Middle frontal gyrus (tissue), 1 donor: ENCODE measurements around the gene CGGBP1.
"Not testable (repeated sequence)": the region's sequence is repeated elsewhere in the genome, so short reads cannot be mapped to it uniquely, and the experiment has no call there.

Experiments used
- DNase-seq: peaks from one replicate; pipeline ENCODE4 v3.0.0-alpha.2; 2015; ENCODE audit warnings: low spot score; ENCODE audit errors: extremely low spot score

CGGBP1 gene

DNA sequence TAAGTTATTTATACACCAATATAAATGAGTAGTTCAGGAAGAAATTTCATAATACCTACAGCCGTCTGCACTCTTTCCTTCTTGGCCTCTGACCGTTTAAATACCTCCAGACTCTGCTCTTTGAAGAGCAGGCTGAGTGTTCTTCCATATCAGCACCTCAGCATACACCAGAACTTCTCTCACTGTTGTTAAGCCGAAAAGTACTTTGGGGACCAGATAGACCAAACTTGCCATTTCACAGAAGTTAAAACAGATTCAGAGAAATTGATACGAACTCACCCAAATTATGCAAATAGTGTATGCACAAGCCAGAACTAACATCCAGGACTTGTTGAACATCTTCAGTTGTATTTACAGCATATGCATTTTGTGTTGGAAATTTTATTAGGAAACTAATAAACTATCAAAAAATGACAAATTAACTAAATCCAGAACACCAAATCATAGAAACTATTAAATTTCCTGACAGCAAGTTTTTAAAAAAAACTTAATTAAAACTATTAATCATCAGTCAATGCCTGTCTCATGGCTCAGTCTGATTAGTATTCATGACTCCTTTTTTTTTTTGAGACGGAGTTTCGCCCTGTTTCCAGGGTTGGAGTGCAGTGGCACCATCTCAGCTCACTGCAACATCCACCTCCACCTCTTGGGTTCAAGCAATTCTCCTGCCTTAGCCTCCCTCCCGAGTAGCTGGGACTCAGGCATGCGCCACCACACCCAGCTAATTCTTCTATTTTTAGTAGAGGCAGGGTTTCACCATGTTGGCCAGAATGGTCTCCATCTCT lies 24.1 kb downstream of the CGGBP1 start:
- no peak for DNase-seq

DNA sequence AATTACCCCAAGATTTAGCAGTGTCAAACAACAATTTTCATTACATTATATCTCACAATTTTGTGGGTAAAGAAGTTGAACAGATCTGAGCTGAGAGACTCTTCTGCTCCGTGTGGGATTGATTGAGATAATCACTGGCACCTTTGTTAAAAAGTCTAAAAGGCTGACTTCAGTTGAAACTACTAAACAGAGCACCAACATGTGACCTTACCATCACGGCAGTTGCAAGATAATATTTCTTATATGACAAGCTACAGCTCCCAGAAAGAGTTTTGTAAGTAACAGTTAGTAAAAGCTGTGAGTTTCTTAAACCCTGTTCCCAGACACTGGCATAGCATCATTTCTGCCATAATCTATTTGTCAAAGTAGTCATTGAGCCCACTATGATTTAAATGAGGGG lies 25.0 kb downstream of the CGGBP1 start:
- DNase-seq: no peak

GRCh38 chr3:88033079-88033478 lies 25.7 kb downstream of the CGGBP1 start:
- DNase-seq: no peak

DNA sequence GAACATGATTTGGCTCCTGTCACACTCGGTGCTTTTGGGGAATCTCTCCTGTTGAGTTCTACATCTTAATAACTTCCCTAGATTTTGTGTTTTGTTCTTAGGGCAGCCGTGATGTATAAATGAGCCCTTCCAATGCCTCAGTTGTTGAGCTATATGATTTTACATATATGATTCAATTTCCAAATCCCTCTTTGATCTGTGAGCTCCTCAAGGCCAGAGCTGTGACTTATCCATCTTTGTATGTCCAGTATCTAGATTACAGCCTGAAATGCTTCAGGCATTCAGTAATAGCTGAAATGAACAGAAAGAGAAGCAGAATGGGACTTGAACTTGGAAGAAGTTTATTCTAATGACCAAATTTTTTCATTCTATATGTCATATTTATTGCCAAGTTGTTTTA lies 26.6 kb downstream of the CGGBP1 start:
- no peak for DNase-seq

GRCh38 chr3:88031642-88032077 lies 27.1 kb downstream of the CGGBP1 start:
- DNase-seq: no peak

DNA sequence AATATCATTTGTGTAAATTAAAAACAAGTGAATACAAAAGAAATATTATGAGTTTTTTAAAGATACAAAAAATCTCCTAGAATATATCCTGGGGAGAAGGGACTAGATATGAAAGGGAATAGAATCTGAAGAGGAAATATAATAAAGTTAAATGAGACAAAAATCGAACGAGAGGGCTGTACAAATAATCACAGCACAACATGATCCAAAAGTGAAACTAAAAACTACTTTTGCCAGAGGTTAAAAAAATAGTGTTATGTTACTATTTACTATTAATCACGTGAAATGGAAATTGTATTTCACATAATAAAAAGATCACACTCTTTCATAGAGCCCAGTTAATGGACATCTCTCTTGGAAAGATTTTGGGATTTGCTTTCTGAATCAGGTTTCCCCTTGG lies 28.6 kb downstream of the CGGBP1 start:
- no peak for DNase-seq

DNA sequence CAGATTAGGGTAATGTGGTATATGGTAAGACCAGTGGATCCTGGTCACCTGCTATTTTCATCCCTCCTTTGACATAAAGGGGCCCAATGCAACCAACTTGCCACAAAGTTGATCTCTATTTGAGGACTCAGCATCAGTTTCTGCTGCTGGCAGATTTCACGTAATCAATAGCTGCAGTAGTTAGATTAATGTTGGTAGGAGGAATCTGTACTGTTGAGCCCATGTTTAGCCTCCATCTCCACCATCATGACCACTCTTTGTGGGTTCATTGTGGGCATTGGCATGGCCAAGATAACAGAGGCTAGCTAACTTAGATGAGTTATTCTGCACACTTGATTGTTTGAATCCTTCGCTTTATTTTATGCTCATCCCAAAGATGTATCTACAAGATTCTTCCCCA lies 29.9 kb downstream of the CGGBP1 start:
- DNase-seq: no peak

DNA sequence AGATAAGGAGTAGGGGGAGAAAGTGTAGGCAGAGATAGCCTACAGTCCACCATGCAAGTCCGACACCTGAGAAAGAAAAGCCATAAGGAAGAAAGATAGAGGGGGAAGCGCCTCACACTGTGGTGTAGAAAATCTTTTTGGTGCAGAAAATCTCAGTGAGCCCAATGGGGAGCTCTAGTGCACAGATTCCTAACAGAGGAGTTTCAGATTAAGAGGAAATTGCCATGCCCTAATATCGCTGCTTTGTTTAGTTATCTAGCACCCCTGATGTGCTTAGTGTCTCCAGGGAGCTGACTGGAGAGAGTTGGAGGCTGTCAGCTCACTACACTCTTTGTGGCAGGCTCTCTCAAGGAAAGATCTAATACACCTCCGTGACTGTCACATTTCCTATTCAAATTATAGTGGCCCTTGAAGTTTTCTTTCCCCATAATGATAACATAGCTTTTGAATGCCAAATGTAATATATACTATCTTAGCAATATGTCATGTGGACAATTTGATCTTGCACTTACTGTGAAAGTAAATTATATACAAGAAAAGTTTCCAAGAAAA lies 33.7 kb downstream of the CGGBP1 start:
- DNase-seq: no peak

DNA sequence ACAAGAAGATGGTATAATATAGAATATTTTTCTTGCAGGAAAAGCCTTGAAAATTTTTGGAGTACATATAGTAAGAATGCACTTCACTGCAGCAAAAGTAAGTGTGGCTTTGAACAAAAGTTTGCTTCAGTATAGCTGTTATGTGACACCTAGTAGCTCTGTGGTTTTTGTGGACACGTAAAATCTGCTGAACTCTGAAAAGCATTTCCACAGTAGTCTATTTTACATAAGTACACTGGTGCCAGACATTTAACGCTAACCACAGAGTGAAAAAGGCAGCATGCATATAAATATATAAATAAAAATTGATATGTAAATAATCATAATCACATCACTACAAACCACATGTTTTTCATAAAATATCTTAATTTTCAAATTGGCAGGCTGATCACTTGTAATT lies 39.8 kb downstream of the CGGBP1 start:
- no peak for DNase-seq

- DNase-seq: not testable (repeated sequence)
These were observed 43.1 kb downstream of the CGGBP1 start for GRCh38 chr3:88015656-88016055.

DNA sequence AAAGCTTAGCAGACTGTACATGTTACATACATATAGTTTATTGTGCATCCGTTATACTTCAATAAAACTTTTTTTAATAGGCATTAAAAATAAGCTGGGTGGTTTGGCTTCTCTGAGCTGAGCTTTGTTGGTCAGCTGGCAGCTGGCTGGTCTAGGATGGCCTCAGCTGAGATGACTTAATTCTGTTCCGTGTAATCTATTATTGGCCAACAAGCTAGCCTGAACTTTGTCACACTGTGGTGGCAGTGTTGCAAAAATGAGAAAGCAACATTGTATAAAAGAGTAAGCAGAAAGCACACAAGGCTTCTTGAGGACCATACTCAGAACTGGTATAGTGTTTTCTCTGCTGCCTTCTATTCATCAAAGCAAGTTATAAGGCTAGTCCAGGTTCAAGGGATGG lies 45.2 kb downstream of the CGGBP1 start:
- no peak for DNase-seq

GRCh38 chr3:88010810-88011209 lies 48.0 kb downstream of the CGGBP1 start:
- no peak for DNase-seq

DNA sequence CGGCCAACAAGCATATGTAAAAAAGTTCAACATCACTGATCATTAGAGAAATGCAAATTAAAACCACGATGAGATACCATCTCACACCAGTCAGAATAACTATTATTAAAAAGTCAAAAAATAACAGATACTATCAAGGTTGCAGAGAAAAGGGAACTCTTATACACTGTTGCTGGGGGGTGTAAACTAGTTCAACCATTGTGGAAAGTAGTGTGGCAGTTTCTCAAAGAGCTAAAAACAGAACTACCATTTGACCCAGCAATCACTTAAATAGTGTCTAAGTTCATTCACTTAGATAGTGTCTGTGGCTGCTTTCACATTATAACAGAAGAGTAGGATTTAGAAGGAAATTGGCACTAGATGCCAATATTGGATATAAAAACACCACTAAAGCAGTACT lies 49.7 kb downstream of the CGGBP1 start:
- no peak for DNase-seq

- no peak for DNase-seq
These were observed 53.7 kb downstream of the CGGBP1 start for GRCh38 chr3:88005066-88005465.

GRCh38 chr3:88003115-88003755 lies 55.6 kb downstream of the CGGBP1 start:
- no peak for DNase-seq

DNA sequence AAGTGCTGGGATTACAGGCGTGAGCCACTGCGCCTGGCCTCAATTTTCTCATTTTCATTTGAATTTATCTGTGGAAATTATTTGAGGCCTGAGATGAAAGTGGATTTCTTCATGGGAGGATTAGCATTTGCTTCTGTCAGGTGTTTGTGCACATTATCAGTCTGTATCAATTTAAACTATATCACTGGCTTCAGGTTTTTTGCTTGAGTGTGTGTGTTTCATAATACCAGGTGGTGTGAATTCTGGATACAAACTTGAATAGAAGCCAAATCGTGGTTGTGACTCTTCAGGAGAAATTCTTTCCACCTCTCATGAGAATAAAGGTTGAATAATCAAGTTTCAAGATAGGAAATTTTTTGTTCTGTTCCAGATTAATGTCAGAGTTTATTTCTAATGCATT lies 56.4 kb downstream of the CGGBP1 start:
- no peak for DNase-seq
